ENCODE measurements around the gene NIPAL3.
"Not testable (repeated sequence)": the region's sequence is repeated elsewhere in the genome, so short reads cannot be mapped to it uniquely, and the experiment has no call there.

NIPAL3 gene

DNA sequence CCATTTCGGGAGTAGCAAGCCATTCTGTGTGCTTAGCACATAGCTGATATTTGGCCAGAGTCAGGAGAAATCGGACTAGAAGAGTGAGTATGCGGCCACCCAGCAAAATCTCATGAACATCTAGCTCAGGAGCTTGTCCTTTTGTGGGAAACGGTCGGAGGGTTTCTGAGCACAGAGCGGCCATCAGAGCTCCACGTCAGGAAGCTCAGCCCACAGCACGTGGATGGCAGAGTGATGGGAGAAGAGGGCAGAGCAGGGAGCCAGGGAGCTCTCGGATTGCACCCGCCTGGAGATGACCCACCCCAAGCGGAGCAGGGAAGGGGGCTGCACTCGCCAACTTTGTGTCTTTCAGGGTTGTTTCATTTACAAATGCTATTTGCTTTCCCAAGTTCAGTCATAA, 100.9 kb downstream of the NIPAL3 start:
- DNase-seq (ENCODE audit: low read depth, low spot score) = no peak

DNA sequence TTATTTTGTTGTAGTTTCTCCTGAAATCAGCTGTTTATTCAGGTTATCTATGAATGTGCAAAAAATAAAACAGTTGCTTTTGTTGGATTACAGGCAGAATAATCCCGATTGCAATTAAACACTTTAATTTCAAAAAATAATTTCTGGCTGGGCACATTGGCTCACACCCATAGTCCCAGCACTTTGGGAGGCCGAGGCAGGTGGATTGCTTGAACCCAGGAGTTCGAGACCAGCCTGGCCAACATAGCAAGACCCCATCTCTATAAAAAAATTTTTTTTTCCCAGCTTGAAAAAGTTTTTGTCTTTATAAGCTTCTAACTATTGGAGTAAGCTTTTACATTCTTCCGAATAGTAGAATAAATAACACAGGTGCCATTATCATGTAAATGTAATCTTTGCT, 102.3 kb downstream of the NIPAL3 start:
- no peak for DNase-seq (ENCODE audit: low read depth, low spot score)

DNA sequence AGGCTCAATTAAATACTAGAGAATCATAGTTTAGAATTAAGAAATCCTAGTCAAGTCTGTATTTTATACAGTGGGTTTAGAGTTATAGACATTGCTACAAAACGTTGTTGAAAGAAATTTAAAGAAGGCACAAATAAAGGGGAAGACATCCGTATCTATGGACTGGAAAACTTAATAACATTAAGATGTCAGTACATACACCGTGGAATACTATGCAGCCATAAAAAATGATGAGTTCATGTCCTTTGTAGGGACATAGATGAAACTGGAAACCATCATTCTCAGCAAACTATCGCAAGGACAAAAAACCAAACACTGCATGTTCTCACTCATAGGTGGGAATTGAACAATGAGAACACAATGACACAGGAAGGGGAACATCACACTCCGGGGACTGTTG, 104.7 kb downstream of the NIPAL3 start:
- not testable (repeated sequence) for DNase-seq (ENCODE audit: low read depth, low spot score)
